ENCODE results near the gene EMX1.

EMX1 gene

GRCh38 chr2:72926368-72926767 lies 9.0 kb downstream of the EMX1 start:
- no peak for DNase-seq

- DNase-seq, result no peak
These were observed 9.6 kb downstream of the EMX1 start for GRCh38 chr2:72926811-72927465.

- DNase-seq, result no peak
These were observed 10.6 kb downstream of the EMX1 start for GRCh38 chr2:72927619-72928550.

GRCh38 chr2:72929010-72929409 lies 11.7 kb downstream of the EMX1 start:
- DNase-seq, result no peak

- no peak for DNase-seq
These were observed 14.1 kb downstream of the EMX1 start for GRCh38 chr2:72931280-72931910.

- no peak for DNase-seq
These were observed 14.9 kb downstream of the EMX1 start for GRCh38 chr2:72932045-72932740.

GRCh38 chr2:72932805-72933204 lies 15.5 kb downstream of the EMX1 start:
- no peak for DNase-seq

GRCh38 chr2:72933207-72933606 lies 15.9 kb downstream of the EMX1 start:
- no peak for DNase-seq

- no peak for DNase-seq
These were observed 16.4 kb downstream of the EMX1 start for GRCh38 chr2:72933646-72934151.

GRCh38 chr2:72934683-72935610 lies 17.6 kb downstream of the EMX1 start:
- DNase-seq, result peak in 1 of 2 experiments; percentile 33

- no peak for DNase-seq
These were observed 18.3 kb downstream of the EMX1 start for GRCh38 chr2:72935611-72935957.

- DNase-seq, result no peak
These were observed 19.5 kb downstream of the EMX1 start for GRCh38 chr2:72936660-72937355.

- no peak for DNase-seq
These were observed 20.0 kb downstream of the EMX1 start for GRCh38 chr2:72937356-72937669.

- no peak for DNase-seq
These were observed 21.1 kb downstream of the EMX1 start for GRCh38 chr2:72938455-72938854.

- no peak for DNase-seq
These were observed 23.0 kb downstream of the EMX1 start for GRCh38 chr2:72940361-72940760.

- peak in 1 of 2 experiments; percentile 72 for DNase-seq
These were observed 23.5 kb downstream of the EMX1 start for GRCh38 chr2:72940786-72941185.

GRCh38 chr2:72942293-72942692 lies 25.0 kb downstream of the EMX1 start:
- no peak for DNase-seq

- DNase-seq, result no peak
These were observed 25.6 kb downstream of the EMX1 start for GRCh38 chr2:72942881-72943418.

- DNase-seq, result no peak
These were observed 26.4 kb downstream of the EMX1 start for GRCh38 chr2:72943540-72944395.

All from NCI-H526 (cell line).